Measurements from ENCODE around the gene ALS2.

DNA sequence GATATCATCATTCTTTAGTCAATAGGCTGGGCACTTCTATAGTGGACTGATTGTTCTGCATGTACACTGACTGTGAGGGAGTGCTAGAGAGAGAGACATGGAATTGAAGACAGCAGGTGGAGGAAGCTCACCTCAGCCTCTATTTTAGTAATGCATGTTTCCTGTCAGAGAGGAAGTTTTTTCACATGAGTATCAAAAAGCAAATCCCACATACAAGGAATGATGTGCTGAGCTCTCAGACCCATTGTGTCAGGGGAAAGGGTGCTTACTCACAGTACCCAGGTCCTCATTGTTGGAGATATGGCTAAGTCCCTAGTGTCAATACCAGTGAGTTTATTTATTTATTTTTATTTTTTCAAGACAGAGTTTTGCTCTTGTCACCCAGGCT is 15.7 kb upstream of the ALS2 start:
- no peak for TF ChIP-seq CTCF (conservative IDR thresholded peaks at IDR 0.05)
- TF ChIP-seq ZFX (IDR thresholded peaks at IDR 0.05), result no peak

Data from C4-2B (cell line).